Sigmoid colon (tissue), 4 donors: Measurements from ENCODE around the gene UBE3B.

ENCODE experiments used
- CTCF ChIP-seq, 4 experiments: fragments of 450-650 bp in 3 of 4; fragments of 200-600 bp in 1 of 4; IDR thresholded peaks; one replicate each; pipeline ENCODE4 v1.5.1; 2016 to 2019; ENCODE audit warnings: antibody characterized with exemption in 4 of 4, mild to moderate bottlenecking in 3 of 4, moderate library complexity in 2 of 4
- EP300 ChIP-seq, 4 donors: sonication (generic); formaldehyde crosslinking; IDR thresholded peaks; one replicate each; pipeline ENCODE4 v1.6.1; 2017; ENCODE audit warnings: antibody characterized with exemption in 4 of 4
- POLR2A ChIP-seq, 2 donors: fragments of 450-650 bp; IDR thresholded peaks; one replicate each; pipeline ENCODE4 v1.6.1; 2016; ENCODE audit warnings: antibody characterized with exemption in 2 of 2, mild to moderate bottlenecking in 2 of 2, moderate library complexity in 2 of 2
- POLR2AphosphoS5 ChIP-seq, 4 donors: sonication (generic); formaldehyde crosslinking; IDR thresholded peaks; one replicate each; pipeline ENCODE4 v1.6.1; 2017; ENCODE audit warnings: antibody characterized with exemption in 4 of 4

GRCh38 chr12:109459247-109459646 is 18.2 kb upstream of the UBE3B start:
- no peak for TF ChIP-seq CTCF (IDR thresholded peaks at IDR 0.05)
- no peak for TF ChIP-seq POLR2A (IDR thresholded peaks at IDR 0.05)
- TF ChIP-seq POLR2AphosphoS5 (IDR thresholded peaks at IDR 0.05) = peak in 3 of 4 donors; percentile 7 to 29 (median 11)
- no peak for TF ChIP-seq EP300 (IDR thresholded peaks at IDR 0.05)
